ENCODE data around the gene PRR15.

DNA sequence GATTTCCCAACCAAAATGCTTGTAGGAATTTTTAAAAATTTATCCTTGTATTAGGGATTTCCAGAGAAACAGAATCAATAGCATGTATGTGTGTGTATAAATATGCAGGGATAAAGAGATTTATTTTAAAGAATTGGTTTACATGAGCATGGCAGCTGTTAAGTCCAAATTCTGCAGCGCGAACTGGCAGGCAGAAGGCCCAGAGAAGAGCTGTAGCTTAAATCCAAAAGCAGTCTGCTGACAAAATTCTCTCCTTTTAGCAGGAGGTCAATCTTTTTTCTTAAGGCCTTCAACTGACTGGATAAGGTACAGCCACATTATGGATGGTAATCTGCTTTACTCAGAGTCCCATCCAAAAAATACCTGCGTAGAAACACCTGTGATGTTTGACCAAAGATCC is 42.0 kb downstream of the PRR15 start:
- TF ChIP-seq POLR2AphosphoS5 (IDR thresholded peaks at IDR 0.05) (no peak), EP300 (IDR thresholded peaks at IDR 0.05) (no peak), POLR2A (IDR thresholded peaks at IDR 0.05; ENCODE audit: low read depth) (no peak)
- TF ChIP-seq, protein P1, sequence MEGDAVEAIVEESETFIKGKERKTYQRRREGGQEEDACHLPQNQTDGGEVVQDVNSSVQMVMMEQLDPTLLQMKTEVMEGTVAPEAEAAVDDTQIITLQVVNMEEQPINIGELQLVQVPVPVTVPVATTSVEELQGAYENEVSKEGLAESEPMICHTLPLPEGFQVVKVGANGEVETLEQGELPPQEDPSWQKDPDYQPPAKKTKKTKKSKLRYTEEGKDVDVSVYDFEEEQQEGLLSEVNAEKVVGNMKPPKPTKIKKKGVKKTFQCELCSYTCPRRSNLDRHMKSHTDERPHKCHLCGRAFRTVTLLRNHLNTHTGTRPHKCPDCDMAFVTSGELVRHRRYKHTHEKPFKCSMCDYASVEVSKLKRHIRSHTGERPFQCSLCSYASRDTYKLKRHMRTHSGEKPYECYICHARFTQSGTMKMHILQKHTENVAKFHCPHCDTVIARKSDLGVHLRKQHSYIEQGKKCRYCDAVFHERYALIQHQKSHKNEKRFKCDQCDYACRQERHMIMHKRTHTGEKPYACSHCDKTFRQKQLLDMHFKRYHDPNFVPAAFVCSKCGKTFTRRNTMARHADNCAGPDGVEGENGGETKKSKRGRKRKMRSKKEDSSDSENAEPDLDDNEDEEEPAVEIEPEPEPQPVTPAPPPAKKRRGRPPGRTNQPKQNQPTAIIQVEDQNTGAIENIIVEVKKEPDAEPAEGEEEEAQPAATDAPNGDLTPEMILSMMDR (IDR thresholded peaks at IDR 0.05) = no peak

Data from esophagus muscularis mucosa (tissue), 4 donors.